ENCODE measurements around the gene DNAH14.
"Not testable (repeated sequence)": the region's sequence is repeated elsewhere in the genome, so short reads cannot be mapped to it uniquely, and the experiment has no call there.

The DNAH14 gene

GRCh38 chr1:225159793-225160192 is 230.3 kb downstream of the DNAH14 start:
- DNase-seq: no peak

- DNase-seq: not testable (repeated sequence)
These were observed 247.9 kb downstream of the DNAH14 start for GRCh38 chr1:225177409-225177808.

- DNase-seq: no peak
These were observed 250.2 kb downstream of the DNAH14 start for GRCh38 chr1:225179686-225180085.

GRCh38 chr1:225182716-225183115 is 253.2 kb downstream of the DNAH14 start:
- no peak for DNase-seq

- DNase-seq: no peak
These were observed 261.8 kb downstream of the DNAH14 start for GRCh38 chr1:225191199-225191753.

- DNase-seq: no peak
These were observed 272.0 kb downstream of the DNAH14 start for GRCh38 chr1:225201447-225201846.

GRCh38 chr1:225207791-225208190 is 278.3 kb downstream of the DNAH14 start:
- DNase-seq: no peak

GRCh38 chr1:225209153-225209552 is 279.7 kb downstream of the DNAH14 start:
- no peak for DNase-seq

- DNase-seq: not testable (repeated sequence)
These were observed 280.7 kb downstream of the DNAH14 start for GRCh38 chr1:225210180-225210579.

- DNase-seq: not testable (repeated sequence)
These were observed 282.4 kb downstream of the DNAH14 start for GRCh38 chr1:225211694-225212442.

GRCh38 chr1:225224287-225224686 is 294.8 kb downstream of the DNAH14 start:
- no peak for DNase-seq

GRCh38 chr1:225225681-225226080 is 296.2 kb downstream of the DNAH14 start:
- no peak for DNase-seq

GRCh38 chr1:225228871-225229303 is 299.4 kb downstream of the DNAH14 start:
- no peak for DNase-seq

- DNase-seq: not testable (repeated sequence)
These were observed 300.0 kb downstream of the DNAH14 start for GRCh38 chr1:225229429-225229828.

- no peak for DNase-seq
These were observed 301.0 kb downstream of the DNAH14 start for GRCh38 chr1:225230483-225230882.

- DNase-seq: not testable (repeated sequence)
These were observed 303.5 kb downstream of the DNAH14 start for GRCh38 chr1:225232930-225233329.

GRCh38 chr1:225242611-225243010 is 313.1 kb downstream of the DNAH14 start:
- DNase-seq: no peak

GRCh38 chr1:225250432-225250831 is 321.0 kb downstream of the DNAH14 start:
- no peak for DNase-seq

- DNase-seq: no peak
These were observed 323.7 kb downstream of the DNAH14 start for GRCh38 chr1:225253173-225253572.

- DNase-seq: no peak
These were observed 324.3 kb downstream of the DNAH14 start for GRCh38 chr1:225253784-225254183.

GRCh38 chr1:225254676-225255075 is 325.2 kb downstream of the DNAH14 start:
- DNase-seq: no peak

- DNase-seq: no peak
These were observed 327.6 kb downstream of the DNAH14 start for GRCh38 chr1:225257081-225257480.

GRCh38 chr1:225258811-225259210 is 329.3 kb downstream of the DNAH14 start:
- no peak for DNase-seq

GRCh38 chr1:225259542-225259941 is 330.1 kb downstream of the DNAH14 start:
- DNase-seq: no peak

- no peak for DNase-seq
These were observed 330.8 kb downstream of the DNAH14 start for GRCh38 chr1:225260319-225260718.

Measured in NCI-H526 (cell line).